IMR-90 (cell line): Measurements from ENCODE around the gene KAZN. TPM values are rescaled to one million over a fixed set of nuclear protein-coding genes. Genes with fewer than 3 reads are reported as not detected.

Experiments
- ATAC-seq: fragments of 200-7000 bp; cut with Tn5 transposase; 2 replicates; pipeline ENCODE4 v1.9.1; 2020; ENCODE audit warnings: low read depth, mild to moderate bottlenecking, moderate library complexity
- BruUV-seq: library from RNA; stranded (reverse); fragments of 400-500 nt; replicated peaks from 2 replicates; lab custom pipeline; 2021; lab: Mats Ljungman, UMichigan
- CTCF ChIA-PET: fragments of 300-600 bp; formaldehyde crosslinking; extraction: SDS; loops from one replicate; lab custom pipeline; 2021; ENCODE audit warnings: antibody characterized with exemption; lab: Yijun Ruan, JAX
- POLR2A ChIA-PET: fragments of 300-600 bp; sonication (Branson Sonifier 250); formaldehyde crosslinking; loops from one replicate; lab custom pipeline; 2022; ENCODE audit warnings: antibody characterized with exemption; ENCODE audit not compliant: unreplicated experiment; lab: Charles Lee
- DNase-seq: peaks from one replicate; pipeline ENCODE4 v3.0.0; 2013
- H2AFZ ChIP-seq: replicated peaks from 2 replicates; pipeline ENCODE3; 2013; ENCODE audit warnings: low read length, mild to moderate bottlenecking; ENCODE audit not compliant: poor library complexity
- H2AK5ac ChIP-seq: 2 replicates; pipeline ENCODE4 v1.6.1; 2013; ENCODE audit warnings: low read depth, low read length, inconsistent platforms
- H2AK9ac ChIP-seq: replicated peaks from 2 replicates; pipeline ENCODE3; 2013; ENCODE audit warnings: mild to moderate bottlenecking, low read depth, low read length, moderate library complexity; ENCODE audit not compliant: poor library complexity
- H2BK120ac ChIP-seq: 2 replicates; pipeline ENCODE4 v1.6.1; 2013; ENCODE audit warnings: low read depth, low read length, inconsistent platforms
- H2BK15ac ChIP-seq: 3 replicates; pipeline ENCODE4 v1.6.1; 2013; ENCODE audit warnings: low read depth, low read length, inconsistent platforms
- H2BK20ac ChIP-seq: 2 replicates; pipeline ENCODE4 v1.6.1; 2013; ENCODE audit warnings: low read depth, mild to moderate bottlenecking, inconsistent platforms, low read length, moderate library complexity
- H2BK5ac ChIP-seq: 2 replicates; pipeline ENCODE4 v1.6.1; 2013; ENCODE audit warnings: mild to moderate bottlenecking, low read depth, low read length, inconsistent platforms; ENCODE audit not compliant: poor library complexity, severe bottlenecking
- H3K14ac ChIP-seq: replicated peaks from 2 replicates; pipeline ENCODE4 v1.6.1; 2013; ENCODE audit warnings: low read depth, low read length, inconsistent platforms
- H3K18ac ChIP-seq: 2 replicates; pipeline ENCODE4 v1.6.1; 2013; ENCODE audit warnings: low read depth, low read length, control low read depth
- H3K23ac ChIP-seq: 2 replicates; pipeline ENCODE4 v1.6.1; 2013; ENCODE audit warnings: low read depth, low read length, inconsistent platforms
- H3K27ac ChIP-seq: 2 replicates; pipeline ENCODE4 v1.5.1; 2013; ENCODE audit warnings: mild to moderate bottlenecking, control low read depth, low read length; ENCODE audit not compliant: insufficient read depth
- H3K27me3 ChIP-seq: 2 replicates; pipeline ENCODE4 v1.6.1; 2013; ENCODE audit warnings: low read length; ENCODE audit not compliant: control insufficient read depth, insufficient read depth
- H3K36me3 ChIP-seq: 2 replicates; pipeline ENCODE4 v1.6.1; 2013; ENCODE audit warnings: low read length, mixed read lengths; ENCODE audit not compliant: control insufficient read depth, insufficient read depth
- H3K4ac ChIP-seq: 2 replicates; pipeline ENCODE4 v1.6.1; 2013; ENCODE audit warnings: low read depth, low read length, inconsistent platforms
- H3K4me1 ChIP-seq: 2 replicates; pipeline ENCODE4 v1.6.1; 2013; ENCODE audit warnings: low read length, mixed read lengths; ENCODE audit not compliant: control insufficient read depth, insufficient read depth
- H3K4me2 ChIP-seq: 2 replicates; pipeline ENCODE4 v1.6.1; 2013; ENCODE audit warnings: low read depth, mild to moderate bottlenecking, control low read depth, low read length, moderate library complexity
- H3K4me3 ChIP-seq: 2 replicates; pipeline ENCODE4 v1.5.1; 2013; ENCODE audit warnings: low read depth, mild to moderate bottlenecking, control low read depth, low read length, moderate library complexity; ENCODE audit not compliant: insufficient read depth
- H3K56ac ChIP-seq: 2 replicates; pipeline ENCODE4 v1.6.1; 2013; ENCODE audit warnings: low read length, inconsistent platforms; ENCODE audit not compliant: insufficient read depth; ENCODE audit errors: extremely low read depth
- H3K79me1 ChIP-seq, 2 experiments: 2 replicates each; pipeline ENCODE4 v1.6.1; 2013; ENCODE audit warnings: low read length in 2 of 2, inconsistent platforms in 1 of 2, low read depth in 1 of 2
- H3K9ac ChIP-seq: 2 replicates; pipeline ENCODE4 v1.6.1; 2013; ENCODE audit warnings: low read depth, low read length, control low read depth
- H3K9me1 ChIP-seq: 2 replicates; pipeline ENCODE4 v1.6.1; 2013; ENCODE audit warnings: low read length, inconsistent platforms; ENCODE audit not compliant: insufficient read depth
- H3K9me3 ChIP-seq: 2 replicates; pipeline ENCODE4 v1.6.1; 2013; ENCODE audit warnings: low read length; ENCODE audit not compliant: control insufficient read depth, insufficient read depth
- H4K20me1 ChIP-seq: 2 replicates; pipeline ENCODE4 v1.6.1; 2013; ENCODE audit warnings: low read length, inconsistent platforms; ENCODE audit not compliant: insufficient read depth
- H4K5ac ChIP-seq: 2 replicates; pipeline ENCODE4 v1.6.1; 2013; ENCODE audit warnings: mild to moderate bottlenecking, low read depth, low read length, control low read depth
- H4K8ac ChIP-seq, 2 experiments: 2 replicates each; pipeline ENCODE4 v1.6.1; 2013; ENCODE audit warnings: low read depth in 2 of 2, low read length in 2 of 2, control low read depth in 1 of 2, inconsistent platforms in 1 of 2
- H4K91ac ChIP-seq: 2 replicates; pipeline ENCODE4 v1.6.1; 2013; ENCODE audit warnings: low read depth, low read length, inconsistent platforms; ENCODE audit not compliant: insufficient read depth
- CHD1 ChIP-seq: IDR thresholded peaks from 2 replicates; pipeline ENCODE4 v1.6.1; 2012; ENCODE audit warnings: low read depth, low read length, improper control_type of control experiment
- ELK1 ChIP-seq: fragments of 150-350 bp; IDR thresholded peaks from 2 replicates; pipeline ENCODE4 v1.6.1; 2016; ENCODE audit warnings: low read depth, mild to moderate bottlenecking, low read length, moderate library complexity, borderline replicate concordance
- FOS ChIP-seq: fragments of 150-350 bp; IDR thresholded peaks from 2 replicates; pipeline ENCODE4 v1.6.1; 2016; ENCODE audit warnings: low read depth, low read length
- MAFK ChIP-seq: IDR thresholded peaks from 2 replicates; pipeline ENCODE4 v1.6.1; 2012; ENCODE audit warnings: low read depth, low read length, improper control_type of control experiment
- MXI1 ChIP-seq: IDR thresholded peaks from 2 replicates; pipeline ENCODE4 v1.6.1; 2012; ENCODE audit warnings: low read depth, mild to moderate bottlenecking, low read length, moderate library complexity, borderline replicate concordance
- POLR2A ChIP-seq: IDR thresholded peaks from 2 replicates; pipeline ENCODE4 v1.6.1; 2012; ENCODE audit warnings: mild to moderate bottlenecking, low read depth, low read length
- RFX5 ChIP-seq: IDR thresholded peaks from 2 replicates; pipeline ENCODE4 v1.8.0; 2012; ENCODE audit warnings: low read depth, mild to moderate bottlenecking, low read length, moderate library complexity
- SMC3 ChIP-seq: fragments of 150-350 bp; IDR thresholded peaks from 2 replicates; pipeline ENCODE4 v1.6.1; 2016; ENCODE audit warnings: low read depth, mild to moderate bottlenecking, antibody characterized with exemption, low read length, moderate library complexity
- WGBS, 2 experiments: methylation state at CpG; one replicate each; pipeline versions ENCODE4 v1.1.5 to v1.1.7; 2013; ENCODE audit warnings: missing lambda C conversion rate in 2 of 2; ENCODE audit not compliant: insufficient read length in 1 of 2; ENCODE audit errors: extremely low coverage in 2 of 2; 5-methylcytosine and 5-hydroxymethylcytosine counted together
- dilution Hi-C: fragments of 300-500 bp; cut with HindIII; formaldehyde crosslinking; loops from one replicate; pipeline ENCODE4 v1.14.3; 2018; ENCODE audit warnings: low sequenced_read_pairs; ENCODE audit not compliant: unreplicated experiment
- in situ Hi-C: fragments of 300-500 bp; cut with MboI; formaldehyde crosslinking; loops from 3 replicates; pipeline ENCODE4 v1.14.3; 2019; ENCODE audit warnings: low sequenced_read_pairs, inconsistent platforms, mixed read lengths
- intact Hi-C: fragments of 100-400 bp; cut with micrococcal nuclease; formaldehyde crosslinking; loops from 2 replicates; pipeline ENCODE4 v1.10.0; 2022
- polyA plus RNA-seq, 3 experiments: library from polyadenylated mRNA; depleted of rRNA; stranded (reverse); fragments of >200 nt; gene quantifications; 2 replicates each; pipeline ENCODE4 v1.2.3, GENCODE V29; 2012; ENCODE audit warnings: low replicate concordance in 1 of 3
- total RNA-seq: library from RNA; depleted of rRNA; stranded (reverse); fragments of >200 nt; gene quantifications from 2 replicates; pipeline ENCODE4 v1.2.3, GENCODE V29; 2012
- TF ChIP-seq, protein P1 (sequence below): conservative IDR thresholded peaks from 2 replicates; pipeline ENCODE4 v1.5.1; 2012; ENCODE audit warnings: mild to moderate bottlenecking, low read depth, low read length, improper control_type of control experiment

The KAZN gene
- total and polyA plus RNA-seq, 2 of the 4 experiments (the other 2 are of a cell fraction), result 5.2 to 10.5 TPM

- Histone ChIP-seq H3K79me1 (no peaks in the 10 kb centered on the region), H3K9me1 (no peaks in the 10 kb centered on the region), H4K91ac (no peak overlapping the region), H4K8ac (no peak overlapping the region), H3K4me1 (no peaks in the 10 kb centered on the region), H2AFZ (no peak overlapping the region), H2BK120ac (no peak overlapping the region), H2AK5ac (no peak overlapping the region), H3K23ac (no peak overlapping the region), H3K14ac (no peak overlapping the region), H2BK5ac (no peak overlapping the region), H2BK15ac (no peak overlapping the region), H3K9ac (no peak overlapping the region), H3K4ac (no peak overlapping the region), H3K27ac (no peak overlapping the region), H4K5ac (no peak overlapping the region), H4K20me1 (no peaks in the 10 kb centered on the region), H2AK9ac (no peak overlapping the region), H3K4me3 (no peak overlapping the region), H3K18ac (no peak overlapping the region), H3K9me3 (no peaks in the 10 kb centered on the region), H3K4me2 (no peak overlapping the region), H3K27me3 (peaks cover 7% of the 10 kb centered on the region; the same call in 1 of the 2 replicates), H3K56ac (no peak overlapping the region), H3K36me3 (no peaks in the 10 kb centered on the region), H2BK20ac (no peak overlapping the region)
- in situ Hi-C loops, result no loop called here
- no TSS peak for BruUV-seq
- ATAC-seq (no peak), DNase-seq (no peak)
- TF ChIP-seq CHD1 (no peak), POLR2A (no peak), SMC3 (no peak), MXI1 (no peak), ELK1 (no peak), FOS (no peak), MAFK (no peak), RFX5 (no peak)
- TF ChIP-seq, protein P1, sequence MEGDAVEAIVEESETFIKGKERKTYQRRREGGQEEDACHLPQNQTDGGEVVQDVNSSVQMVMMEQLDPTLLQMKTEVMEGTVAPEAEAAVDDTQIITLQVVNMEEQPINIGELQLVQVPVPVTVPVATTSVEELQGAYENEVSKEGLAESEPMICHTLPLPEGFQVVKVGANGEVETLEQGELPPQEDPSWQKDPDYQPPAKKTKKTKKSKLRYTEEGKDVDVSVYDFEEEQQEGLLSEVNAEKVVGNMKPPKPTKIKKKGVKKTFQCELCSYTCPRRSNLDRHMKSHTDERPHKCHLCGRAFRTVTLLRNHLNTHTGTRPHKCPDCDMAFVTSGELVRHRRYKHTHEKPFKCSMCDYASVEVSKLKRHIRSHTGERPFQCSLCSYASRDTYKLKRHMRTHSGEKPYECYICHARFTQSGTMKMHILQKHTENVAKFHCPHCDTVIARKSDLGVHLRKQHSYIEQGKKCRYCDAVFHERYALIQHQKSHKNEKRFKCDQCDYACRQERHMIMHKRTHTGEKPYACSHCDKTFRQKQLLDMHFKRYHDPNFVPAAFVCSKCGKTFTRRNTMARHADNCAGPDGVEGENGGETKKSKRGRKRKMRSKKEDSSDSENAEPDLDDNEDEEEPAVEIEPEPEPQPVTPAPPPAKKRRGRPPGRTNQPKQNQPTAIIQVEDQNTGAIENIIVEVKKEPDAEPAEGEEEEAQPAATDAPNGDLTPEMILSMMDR, result no peak
- 90% methylated on average over 5 of the region's 8 CpGs; no CpG with 5 or more reads in 1 of the 2 experiments for WGBS, 2 experiments
- ChIA-PET CTCF (no interaction called here), POLR2A (no interaction called here)
- intact Hi-C loops, result no loop called here
- dilution Hi-C loops, result no loop called here
Observed at GRCh38 chr1:14765773-14766172, 167.3 kb downstream of the KAZN start.
